GM19395 (cell line): Measurements from ENCODE around the gene STPG1.

Experiments
- ATAC-seq: cut with Tn5 transposase; IDR thresholded peaks from one replicate; pipeline ENCODE4 v1.9.1; 2021; ENCODE audit warnings: mild to moderate bottlenecking, moderate library complexity; ENCODE audit not compliant: unreplicated experiment

STPG1 gene

GRCh38 chr1:24344090-24344742 is 69.4 kb downstream of the STPG1 start:
- no peak for ATAC-seq

- no peak for ATAC-seq
Observed at GRCh38 chr1:24343412-24344089, 70.0 kb downstream of the STPG1 start.

GRCh38 chr1:24341260-24341659 is 72.3 kb downstream of the STPG1 start:
- no peak for ATAC-seq

- no peak for ATAC-seq
Observed at GRCh38 chr1:24340770-24341169, 72.8 kb downstream of the STPG1 start.

- ATAC-seq, result no peak
Observed at GRCh38 chr1:24339996-24340395, 73.6 kb downstream of the STPG1 start.

- ATAC-seq, result no peak
Observed at GRCh38 chr1:24338447-24338846, 75.1 kb downstream of the STPG1 start.

- ATAC-seq, result no peak
Observed at GRCh38 chr1:24337455-24337854, 76.1 kb downstream of the STPG1 start.

- no peak for ATAC-seq
Observed at GRCh38 chr1:24336075-24336474, 77.5 kb downstream of the STPG1 start.

GRCh38 chr1:24331961-24332673 is 81.5 kb downstream of the STPG1 start:
- ATAC-seq, result no peak

GRCh38 chr1:24329797-24330543 is 83.6 kb downstream of the STPG1 start:
- no peak for ATAC-seq

- no peak for ATAC-seq
Observed at GRCh38 chr1:24329331-24329730, 84.3 kb downstream of the STPG1 start.

- ATAC-seq, result no peak
Observed at GRCh38 chr1:24327891-24328290, 85.7 kb downstream of the STPG1 start.

GRCh38 chr1:24327486-24327885 is 86.1 kb downstream of the STPG1 start:
- no peak for ATAC-seq

- no peak for ATAC-seq
Observed at GRCh38 chr1:24325587-24326449, 87.8 kb downstream of the STPG1 start.

- no peak for ATAC-seq
Observed at GRCh38 chr1:24324903-24325302, 88.7 kb downstream of the STPG1 start.

- no peak for ATAC-seq
Observed at GRCh38 chr1:24323281-24323680, 90.3 kb downstream of the STPG1 start.

GRCh38 chr1:24322470-24323177 is 91.0 kb downstream of the STPG1 start:
- no peak for ATAC-seq

GRCh38 chr1:24321697-24322469 is 91.7 kb downstream of the STPG1 start:
- no peak for ATAC-seq

GRCh38 chr1:24321126-24321525 is 92.5 kb downstream of the STPG1 start:
- no peak for ATAC-seq
